ENCODE measurements around the gene ZSCAN18. TPM values are rescaled to one million over a fixed set of nuclear protein-coding genes. Genes with fewer than 3 reads are reported as not detected.

The ZSCAN18 gene
- total and polyA plus RNA-seq, 9 of the 15 experiments (the other 6 are each of a cell fraction or from before 2014, with no cell fraction given), result 0.07 to 1.9 (median 0.31) TPM; not detected in 1

DNA sequence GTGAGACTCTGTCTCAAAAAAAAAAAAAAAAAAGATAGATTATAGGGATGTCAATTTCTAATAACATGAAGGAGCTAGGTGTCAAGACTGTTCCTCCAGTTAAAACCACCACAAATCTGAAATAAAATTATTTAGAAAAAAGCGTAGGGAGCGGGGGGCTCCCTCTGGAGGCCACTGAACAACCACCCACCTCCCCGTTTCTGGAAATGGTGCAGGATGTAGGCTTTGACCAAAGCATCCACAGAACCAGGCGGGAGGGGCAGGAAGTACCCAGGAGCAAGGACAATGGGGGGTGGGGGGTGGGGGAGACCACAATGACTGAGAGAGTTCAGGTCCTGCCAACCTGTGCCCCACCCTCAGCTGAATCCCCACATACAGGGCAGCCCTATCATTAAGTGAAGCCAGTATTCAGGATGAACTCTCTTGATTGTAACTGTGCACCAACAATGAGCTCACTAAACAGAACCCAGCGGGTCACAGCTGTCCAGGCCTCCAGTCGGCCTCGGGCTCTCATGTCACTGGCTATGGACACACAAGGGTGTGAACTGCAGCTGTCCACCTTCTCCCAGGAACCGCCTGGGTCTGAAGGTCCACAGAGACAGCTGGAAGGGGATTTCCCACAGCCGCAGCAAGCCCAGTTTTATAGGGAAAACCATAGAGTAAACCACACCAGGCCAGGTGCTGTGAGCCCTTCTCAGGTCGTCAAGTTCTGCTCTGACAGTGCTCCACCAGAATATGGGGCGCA is 6.6 kb downstream of the ZSCAN18 start:
- FAIRE-seq, result no peak
- H3K27me3 ChIP-seq (ENCODE audit: control insufficient read depth in 2 of 2, insufficient read depth in 2 of 2, low read length in 2 of 2), result no peaks in the 10 kb centered on the region
- POLR2A ChIA-PET, result interaction anchor here (0.9 kb wide), 1 partner anchor 14 kb away, joined by 4 read pairs; no protein-coding TSS in a partner anchor
- no peak for DNase-seq (ENCODE audit: extremely low read depth in 1 of 4, low spot score in 3 of 4)
- BruUV-seq (replicated peaks), result no TSS peak
- no peak overlapping the region for H3K27ac ChIP-seq (ENCODE audit: extremely low read depth, low read depth, low read length)
- no peaks in the 10 kb centered on the region for H3K4me1 ChIP-seq (replicated peaks in 1 of 2; ENCODE audit: control insufficient read depth in 2 of 2, insufficient read depth in 2 of 2, low read length in 2 of 2)
- no peak overlapping the region for H3K9ac ChIP-seq (ENCODE audit: insufficient read depth in 1 of 2, low read depth in 2 of 2, low read length in 2 of 2)
- in situ Hi-C loops (cut with MboI) (no loop called here), intact Hi-C loops (cut with micrococcal nuclease) (no loop called here)
- H3K79me2 ChIP-seq (ENCODE audit: control insufficient read depth, insufficient read depth, low read length), result no peaks in the 10 kb centered on the region
- H3K4me3 ChIP-seq, result no peak overlapping the region
- H3K36me3 ChIP-seq (ENCODE audit: control insufficient read depth, insufficient read depth, low read length), result no peaks in the 10 kb centered on the region
- no peaks in the 10 kb centered on the region for H3K9me1 ChIP-seq (ENCODE audit: control insufficient read depth, insufficient read depth, low read length)
- TF ChIP-seq ZBTB1 (CRISPR knock-in tag; IDR thresholded peaks at IDR 0.05; ENCODE audit: borderline replicate concordance, low read depth) (no peak), ARHGAP35 (IDR thresholded peaks at IDR 0.05; ENCODE audit: partially characterized antibody) (no peak), ZNF780A (CRISPR knock-in tag; IDR thresholded peaks at IDR 0.05) (no peak), TEAD1 (CRISPR knock-in tag; IDR thresholded peaks at IDR 0.05) (no peak), NELFE (IDR thresholded peaks at IDR 0.05; ENCODE audit: insufficient read depth, insufficient read length) (no peak), KLF6 (CRISPR knock-in tag; IDR thresholded peaks at IDR 0.05; ENCODE audit: borderline replicate concordance) (no peak), HINFP (tag; conservative IDR thresholded peaks at IDR 0.05; ENCODE audit: low read depth) (no peak), ZNF431 (CRISPR knock-in tag; IDR thresholded peaks at IDR 0.05) (no peak), CHD4 (IDR thresholded peaks at IDR 0.05; ENCODE audit: insufficient read depth, insufficient replicate concordance, low read depth, low read length, poor library complexity, severe bottlenecking) (no peak), ZNF717 (CRISPR knock-in tag; IDR thresholded peaks at IDR 0.05) (no peak), ASH1L (IDR thresholded peaks at IDR 0.05; ENCODE audit: borderline replicate concordance, low read depth, partially characterized antibody) (no peak), THAP7 (CRISPR knock-in tag; IDR thresholded peaks at IDR 0.05) (no peak), SREBF2 (CRISPR knock-in tag; IDR thresholded peaks at IDR 0.05) (no peak), RBM25 (IDR thresholded peaks at IDR 0.05; ENCODE audit: low read depth, low read length, severe bottlenecking) (no peak), NR3C1 (CRISPR knock-in tag; IDR thresholded peaks at IDR 0.05) (no peak)
- CTCF ChIA-PET (ENCODE audit: low intra/inter-chr PET ratio), result no interaction called here
- no peak for ATAC-seq
- no peaks in the 10 kb centered on the region for H3K9me3 ChIP-seq (replicated peaks; ENCODE audit: control insufficient read depth, insufficient read depth, low read depth, low read length)
- no peak overlapping the region for H3K4me2 ChIP-seq (ENCODE audit: insufficient read depth, low read length)
- 2% methylated on average over 11 of the region's 11 CpGs for WGBS (ENCODE audit: insufficient coverage, low coverage, missing lambda C conversion rate)
- no peak overlapping the region for H2AFZ ChIP-seq (ENCODE audit: low read depth, low read length)
- H4K20me1 ChIP-seq (replicated peaks; ENCODE audit: control insufficient read depth, insufficient read depth, low read length), result no peaks in the 10 kb centered on the region
